Stimulated activated CD8-positive, alpha-beta memory T cell treated with anti-CD3 and anti-CD28 coated beads, Interleukin-15, amount 100 ng/mL, for 48 hours (primary cell): ENCODE results near the gene JADE1.

Experiments used
- DNase-seq, 2 donors: peaks; one replicate each; pipeline ENCODE4 v3.0.0-alpha.2; 2020; ENCODE audit warnings: low read depth in 2 of 2

Gene JADE1

DNA sequence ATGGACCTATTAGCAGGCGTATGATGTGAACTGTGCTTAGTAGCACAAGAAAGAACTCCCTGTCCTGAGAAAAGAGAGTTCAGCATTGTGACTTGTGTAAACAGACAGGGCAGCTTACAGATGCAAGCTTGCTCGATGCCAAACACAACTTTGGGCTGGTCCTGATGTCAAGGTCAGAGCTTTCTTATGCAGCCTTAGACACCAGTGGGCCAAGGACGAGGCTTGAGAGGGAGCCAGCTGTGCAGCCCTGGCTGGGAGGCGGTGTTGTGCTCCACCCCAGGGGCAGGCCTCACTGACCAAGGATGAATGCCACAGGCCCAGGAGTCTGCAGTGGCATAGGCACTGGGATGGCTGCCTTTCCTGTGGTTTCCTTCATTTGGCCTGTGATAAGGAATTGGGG is 35.4 kb downstream of the JADE1 start:
- DNase-seq: no peak

DNA sequence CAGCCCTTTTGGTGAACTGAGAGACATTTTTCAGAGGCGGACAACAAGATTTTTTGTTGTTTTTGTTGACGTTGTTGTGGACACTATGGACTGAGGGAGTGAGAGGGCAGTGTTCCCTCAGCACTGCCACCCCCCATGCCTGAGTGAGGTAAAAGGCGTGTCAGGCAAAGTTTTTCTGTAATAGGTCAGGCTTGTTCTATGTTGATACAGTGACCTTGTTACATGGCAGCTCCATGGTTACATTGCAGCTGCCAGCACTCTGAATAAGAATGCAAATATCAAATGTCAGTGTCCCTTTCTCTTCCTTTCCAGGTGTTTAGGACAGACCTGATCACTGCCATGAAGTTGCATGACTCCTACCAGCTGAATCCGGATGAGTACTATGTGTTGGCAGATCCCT is 36.6 kb downstream of the JADE1 start:
- DNase-seq: no peak

DNA sequence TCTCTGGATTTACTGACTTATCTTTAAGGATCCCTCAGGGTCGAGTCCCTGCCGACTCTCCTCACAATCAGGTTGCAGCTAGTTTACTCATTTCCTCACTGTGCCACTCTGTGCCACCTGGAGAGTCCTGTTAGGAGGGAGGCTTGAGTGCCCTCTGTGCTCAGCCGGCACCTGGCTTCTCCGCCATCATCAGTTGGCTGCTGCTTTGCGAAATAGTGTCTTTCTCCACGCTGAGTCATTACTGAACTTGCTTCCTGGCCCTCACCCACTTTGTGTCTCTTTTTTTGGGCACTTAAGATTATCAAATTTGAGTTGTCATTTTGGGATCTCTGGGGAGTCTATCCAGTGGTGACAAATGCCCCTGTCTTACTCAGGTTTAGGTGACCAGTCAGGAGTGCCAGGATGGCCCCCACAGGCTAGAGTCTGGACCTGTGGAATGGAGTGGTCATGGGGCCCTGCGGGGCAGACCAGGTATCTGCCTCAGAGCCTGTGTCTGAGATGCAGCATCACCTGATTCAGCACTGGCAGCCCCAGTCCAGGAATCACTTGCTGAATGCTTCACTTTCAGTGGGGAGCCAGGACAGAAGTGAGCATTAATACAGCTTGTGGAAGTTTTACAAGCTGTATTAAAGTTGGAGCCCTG is 37.7 kb downstream of the JADE1 start:
- DNase-seq: no peak

DNA sequence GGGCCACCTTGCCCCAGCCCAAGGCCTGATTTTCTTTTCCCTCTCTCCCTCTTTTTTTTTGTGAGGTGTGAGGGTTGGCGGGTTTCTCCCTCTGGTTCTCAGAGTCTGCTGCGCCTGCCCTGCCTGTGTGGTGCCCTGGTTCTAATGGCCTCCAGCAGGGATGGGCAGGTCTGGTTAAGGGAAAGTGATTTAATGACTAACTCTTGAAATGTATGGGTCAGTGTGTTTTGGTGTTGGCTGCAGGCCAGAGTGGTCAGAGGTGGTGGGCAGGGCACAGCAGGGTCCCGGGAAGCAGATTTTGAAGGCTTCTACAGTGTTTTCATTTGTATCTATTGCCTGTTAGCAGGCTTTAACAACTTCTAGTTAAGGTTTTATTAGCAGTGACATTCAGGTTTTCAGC is 39.0 kb downstream of the JADE1 start:
- no peak for DNase-seq

DNA sequence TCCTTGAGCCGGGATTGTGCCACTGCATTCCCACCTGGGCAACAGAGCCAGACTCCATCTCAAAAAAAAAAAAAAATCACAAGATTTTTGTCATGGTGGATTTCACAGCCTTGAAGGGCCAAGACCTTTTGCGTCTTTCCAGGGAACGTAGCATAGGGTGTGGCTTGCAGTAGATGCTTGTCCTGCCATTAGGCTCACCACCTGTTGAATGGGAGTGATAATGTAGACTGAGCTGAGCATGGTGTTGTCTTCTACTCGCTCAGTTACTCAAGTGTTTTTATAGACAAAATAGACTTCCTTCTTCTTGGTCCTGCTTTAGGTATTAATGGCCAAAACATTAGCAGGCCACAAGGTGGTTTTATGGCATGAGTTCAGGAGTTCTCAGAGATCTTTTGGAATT is 40.8 kb downstream of the JADE1 start:
- DNase-seq: no peak

DNA sequence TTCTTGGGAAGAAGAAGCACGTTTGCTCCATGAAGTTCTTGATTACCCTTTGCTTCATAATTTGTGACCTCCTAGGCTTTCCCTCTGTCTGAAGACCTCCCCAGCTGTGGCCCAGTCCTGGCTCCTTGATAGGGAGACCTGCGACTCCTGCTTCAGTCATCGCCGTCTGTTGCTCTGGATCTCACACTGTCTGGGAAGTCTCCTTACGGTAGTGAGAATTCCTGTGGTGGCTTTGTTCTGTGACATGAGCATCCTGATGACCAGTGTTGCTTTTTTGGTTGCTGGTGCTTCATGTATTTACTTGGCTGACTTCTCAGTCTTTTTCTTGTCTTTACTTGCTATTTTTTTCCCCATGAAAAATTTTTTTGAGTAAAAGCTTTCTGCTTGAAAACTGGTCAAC is 44.2 kb downstream of the JADE1 start:
- no peak for DNase-seq

DNA sequence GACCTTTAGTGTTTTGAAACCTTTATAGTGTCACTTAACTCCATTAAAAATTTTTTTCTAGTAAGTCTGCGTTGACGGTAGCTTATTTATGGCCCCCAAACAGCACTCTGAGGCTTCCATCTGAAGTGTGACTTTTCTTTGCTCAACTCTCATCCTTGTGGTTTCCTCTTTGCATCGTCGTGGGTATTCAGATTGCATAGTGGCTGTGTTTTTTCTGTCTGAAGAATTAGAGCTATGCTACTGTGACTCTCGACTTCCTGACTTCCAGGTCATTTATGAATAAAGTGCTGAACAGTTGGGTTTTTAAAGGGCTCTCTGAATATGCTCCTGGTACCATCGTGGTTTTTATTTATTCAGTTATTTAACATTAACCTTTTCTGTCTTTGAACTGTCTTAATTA is 44.9 kb downstream of the JADE1 start:
- DNase-seq: no peak

DNA sequence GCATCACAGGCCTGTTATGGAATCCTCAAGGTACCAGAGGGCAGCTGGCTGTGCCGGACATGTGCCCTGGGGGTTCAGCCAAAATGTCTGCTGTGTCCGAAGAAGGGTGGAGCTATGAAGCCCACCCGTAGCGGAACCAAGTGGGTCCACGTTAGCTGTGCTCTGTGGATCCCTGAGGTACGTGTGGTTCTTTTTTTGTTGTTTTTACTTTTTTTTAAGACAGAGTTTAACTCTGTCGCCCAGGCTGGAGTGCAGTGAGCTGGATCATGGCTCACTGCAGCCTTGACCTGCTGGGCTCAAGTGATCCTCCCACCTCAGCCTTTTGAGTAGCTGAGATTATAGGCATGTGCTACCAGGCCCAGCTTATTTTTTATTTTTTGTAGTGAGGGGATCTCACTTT is 46.1 kb downstream of the JADE1 start:
- DNase-seq: no peak

DNA sequence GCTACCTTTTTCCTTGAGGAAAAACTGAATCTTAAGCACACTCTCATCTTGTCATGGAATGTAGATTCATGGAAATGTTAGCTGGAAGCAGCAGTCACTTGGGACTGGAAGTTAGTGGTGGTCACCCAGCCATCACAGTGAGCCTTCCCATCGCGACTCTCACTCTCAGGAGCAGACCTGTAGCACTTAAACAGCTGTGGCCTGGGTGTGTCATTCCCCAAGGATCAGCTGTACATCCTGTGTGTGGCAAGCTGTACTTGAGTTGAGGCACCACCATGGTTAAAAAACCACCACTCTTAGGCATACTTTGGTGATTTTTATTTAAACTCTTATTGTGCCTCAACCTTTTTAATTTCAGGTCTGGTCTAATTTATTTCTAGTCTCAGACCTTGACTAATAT is 46.7 kb downstream of the JADE1 start:
- no peak for DNase-seq

DNA sequence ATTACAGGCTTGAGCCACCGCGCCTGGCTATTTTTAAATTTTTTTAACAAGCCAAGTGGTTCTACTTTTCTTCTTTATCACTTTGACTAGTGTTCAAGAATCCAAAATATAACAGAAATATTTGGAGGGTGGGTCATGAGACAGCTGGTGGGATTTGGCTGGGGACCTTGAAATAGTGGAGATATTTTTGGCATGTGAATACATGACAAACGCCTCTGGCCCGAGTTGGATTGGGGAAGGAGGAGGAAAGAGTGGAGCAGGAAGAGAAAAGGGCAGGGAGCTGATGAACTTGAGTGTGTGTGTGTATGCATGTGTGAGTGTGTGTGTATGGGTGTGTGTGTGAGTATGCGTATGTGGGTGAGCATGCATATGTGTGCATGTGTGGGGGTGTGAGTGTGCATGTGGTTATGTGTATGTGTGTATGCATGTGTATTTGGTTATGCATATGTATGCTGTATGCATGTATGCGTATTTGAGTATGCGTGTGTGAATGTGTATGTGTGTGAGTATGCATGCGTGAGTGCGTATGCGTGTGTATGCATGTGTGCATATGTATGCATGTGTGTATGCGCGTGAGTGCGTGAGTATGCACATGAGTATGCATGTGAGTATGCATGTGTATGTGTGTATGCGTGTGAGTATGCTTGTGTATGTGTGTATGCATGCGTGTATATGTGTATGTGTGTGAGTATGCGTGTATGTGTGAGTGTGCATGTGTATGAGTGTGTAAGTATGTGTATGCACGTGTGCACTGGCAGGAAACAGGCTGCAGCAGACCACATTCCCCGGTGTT is 49.6 kb downstream of the JADE1 start:
- no peak for DNase-seq

DNA sequence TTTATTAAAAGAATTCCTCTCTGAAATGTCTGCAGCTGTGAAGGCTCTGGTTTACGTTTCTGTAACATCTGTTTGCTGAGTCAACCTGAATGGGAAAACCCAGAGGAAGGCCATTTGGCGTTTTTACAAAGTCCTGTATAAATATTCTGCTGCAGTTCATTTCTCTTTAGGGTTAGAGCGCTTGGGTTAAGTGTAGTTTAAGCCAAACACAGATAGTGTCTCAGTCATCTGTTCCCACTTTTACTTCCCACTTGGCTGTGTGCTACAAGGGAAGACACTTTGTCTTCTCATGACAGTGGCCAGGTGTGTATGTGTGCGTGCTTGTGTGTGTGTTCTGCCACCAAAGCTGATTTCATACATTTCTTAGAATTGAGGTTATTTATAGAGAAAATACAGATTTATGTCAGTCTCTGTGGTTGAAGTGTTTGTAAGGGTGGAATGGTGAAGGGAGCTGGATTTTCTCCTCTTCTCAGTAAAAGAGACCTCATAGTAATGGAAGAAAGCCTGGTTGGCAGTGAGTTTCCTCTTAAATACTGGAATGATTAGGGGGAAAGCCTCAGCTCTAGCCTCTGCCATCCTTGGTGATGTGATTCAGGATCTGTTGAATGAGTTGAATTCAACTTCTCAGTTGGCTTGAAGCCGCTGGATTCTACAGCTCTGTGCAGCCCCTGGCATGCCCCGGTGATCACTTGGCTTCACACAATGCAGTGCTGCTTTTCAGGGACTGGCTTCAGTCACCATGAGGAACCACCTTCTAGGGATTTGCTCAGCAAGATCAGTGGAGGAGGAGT is 50.6 kb downstream of the JADE1 start:
- no peak for DNase-seq

DNA sequence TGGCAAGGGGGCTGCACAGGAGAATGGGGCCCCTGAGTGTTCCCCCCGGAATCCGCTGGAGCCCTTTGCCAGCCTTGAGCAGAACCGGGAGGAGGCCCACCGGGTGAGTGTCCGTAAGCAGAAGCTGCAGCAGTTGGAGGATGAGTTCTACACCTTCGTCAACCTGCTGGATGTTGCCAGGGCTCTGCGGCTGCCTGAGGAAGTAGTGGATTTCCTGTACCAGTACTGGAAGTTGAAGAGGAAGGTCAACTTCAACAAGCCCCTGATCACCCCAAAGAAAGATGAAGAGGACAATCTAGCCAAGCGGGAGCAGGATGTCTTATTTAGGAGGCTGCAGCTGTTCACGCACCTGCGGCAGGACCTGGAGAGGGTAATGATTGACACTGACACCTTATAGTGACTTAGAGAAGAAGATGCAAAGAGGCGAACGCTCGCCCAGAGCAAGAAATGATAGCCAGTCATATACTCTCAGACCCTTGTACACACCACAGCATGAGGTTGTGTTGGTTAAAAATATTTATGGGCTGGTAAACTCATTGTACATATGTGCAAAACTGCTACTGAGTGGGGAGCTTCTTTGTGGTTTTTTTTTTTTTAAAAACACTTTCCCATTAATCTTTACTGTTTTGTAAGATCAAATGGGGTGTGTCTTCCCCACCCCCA is 52.5 kb downstream of the JADE1 start:
- DNase-seq: no peak

DNA sequence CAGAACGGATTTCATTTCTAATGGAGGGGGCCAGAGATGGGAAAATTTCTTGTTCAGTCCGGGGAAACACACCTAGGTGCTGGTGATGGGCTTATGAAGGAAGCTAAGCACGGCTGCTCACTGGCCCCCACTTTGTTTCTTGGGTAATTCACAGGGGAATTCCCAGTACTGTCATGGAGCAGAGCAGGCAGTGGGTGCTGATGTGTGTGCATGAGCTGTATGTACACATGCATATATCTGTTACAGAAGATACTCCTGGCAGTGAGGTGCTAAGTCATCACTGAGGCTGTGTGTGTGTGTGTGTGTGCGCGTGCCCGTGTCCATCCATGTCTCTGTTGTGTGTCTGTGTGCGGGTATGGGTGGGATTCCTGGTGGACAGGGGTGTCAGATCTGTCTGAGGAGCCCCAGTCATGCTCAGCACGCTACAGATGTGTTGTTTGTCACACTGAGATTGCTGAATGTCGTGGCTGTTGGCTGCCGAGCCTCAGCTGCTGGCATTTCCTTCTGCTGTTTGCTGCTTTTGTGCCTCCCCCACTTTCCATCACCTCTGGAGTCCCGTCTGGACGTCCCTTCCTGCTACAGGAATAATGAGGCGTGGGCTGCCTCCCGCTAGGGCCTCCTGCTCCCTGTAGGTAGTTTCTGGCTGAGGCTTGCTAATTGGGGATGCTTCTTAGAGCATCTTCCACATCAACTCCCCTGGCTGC is 53.3 kb downstream of the JADE1 start:
- DNase-seq: peak; percentile 23 to 31

DNA sequence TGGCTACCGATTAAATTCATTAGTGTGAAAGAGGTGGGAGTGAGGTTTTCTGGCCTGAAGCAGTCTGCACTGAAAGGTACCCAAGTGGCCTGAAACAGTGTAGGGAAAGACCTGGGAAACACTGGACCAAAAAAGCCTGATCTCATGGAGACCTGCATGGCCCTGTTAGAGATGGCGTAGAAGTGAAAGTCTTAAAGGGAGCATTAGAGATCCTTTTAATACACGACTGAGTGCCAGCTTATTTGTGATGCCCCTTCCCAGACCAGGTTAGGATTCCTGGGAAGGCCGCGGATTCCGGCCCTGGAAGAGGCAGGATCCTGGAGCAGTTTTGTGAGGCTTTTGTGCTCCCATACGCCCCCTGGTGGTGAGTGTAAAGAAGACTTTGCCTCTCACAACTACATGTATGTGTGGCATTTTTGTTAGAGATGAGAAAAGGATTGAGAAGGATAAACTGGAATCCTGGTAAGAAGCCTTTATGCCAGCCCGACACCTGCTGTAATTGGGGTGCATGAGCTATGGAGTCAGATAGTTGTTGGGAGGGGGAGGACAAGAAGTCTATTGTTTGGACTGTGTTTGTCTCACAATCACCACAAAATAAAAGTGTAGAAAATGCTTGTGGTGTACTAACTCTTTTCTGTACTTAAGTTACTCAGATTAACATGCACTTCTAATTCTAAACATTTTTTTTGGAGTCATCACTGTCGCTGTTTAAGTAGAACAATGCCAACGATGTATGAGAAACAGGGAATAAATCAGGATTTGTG is 54.0 kb downstream of the JADE1 start:
- no peak for DNase-seq

DNA sequence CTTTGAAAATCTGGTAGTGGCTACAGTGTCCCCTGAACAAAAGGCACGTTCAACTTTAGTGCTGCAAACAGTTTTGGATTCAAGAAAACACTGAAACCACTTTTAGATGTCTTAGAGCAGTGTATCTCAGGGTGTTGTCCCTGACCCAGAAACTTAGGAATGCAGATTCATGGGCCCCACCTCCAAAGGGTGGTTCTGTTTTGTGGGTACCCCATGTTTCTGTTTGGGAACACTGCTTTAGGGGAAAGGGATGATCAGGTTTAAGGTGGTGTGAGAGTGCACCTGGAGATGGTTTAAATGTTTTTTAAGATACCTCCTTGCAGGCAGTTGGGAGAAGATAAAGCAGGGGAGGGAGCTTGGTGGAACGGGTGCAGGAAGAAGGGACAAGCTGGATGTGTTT is 55.6 kb downstream of the JADE1 start:
- no peak for DNase-seq

DNA sequence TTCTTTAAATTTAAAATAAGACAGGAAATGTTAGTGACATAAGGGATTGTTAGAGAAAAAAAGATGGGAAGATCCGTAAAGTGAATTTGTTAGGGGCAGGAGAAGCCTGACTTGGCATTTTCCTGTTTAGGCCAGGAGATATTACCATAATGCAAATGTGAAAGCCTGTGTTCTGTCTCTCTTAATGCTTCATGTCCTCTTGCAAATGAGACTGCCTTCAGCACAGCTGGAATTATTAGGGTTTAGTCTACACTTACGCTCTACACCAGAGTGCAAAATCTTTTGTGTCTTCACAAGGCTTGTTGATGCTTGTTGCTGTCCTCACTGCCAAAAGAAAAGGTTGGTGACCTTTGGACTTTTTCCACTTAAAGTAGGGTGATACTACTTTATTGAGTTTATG is 56.8 kb downstream of the JADE1 start:
- DNase-seq: no peak

DNA sequence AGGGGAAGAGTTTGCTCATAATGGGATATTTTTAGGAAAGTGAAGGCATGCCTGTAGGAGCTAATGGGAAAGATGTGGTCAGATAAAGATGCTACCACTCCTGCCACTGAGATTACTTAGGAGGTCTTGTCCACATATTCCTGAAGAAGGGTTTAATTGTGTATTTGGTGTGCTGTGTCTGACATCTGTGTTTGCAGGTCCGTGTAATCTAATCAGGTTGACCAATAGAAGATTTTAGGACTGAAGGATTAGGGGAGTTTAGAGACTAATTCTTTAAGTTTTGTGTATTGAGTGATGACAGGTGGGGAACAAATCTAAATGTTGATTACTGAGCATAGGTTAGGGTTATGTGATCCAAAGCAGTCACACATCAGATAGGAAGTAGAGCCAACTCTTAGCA is 57.2 kb downstream of the JADE1 start:
- DNase-seq: no peak

DNA sequence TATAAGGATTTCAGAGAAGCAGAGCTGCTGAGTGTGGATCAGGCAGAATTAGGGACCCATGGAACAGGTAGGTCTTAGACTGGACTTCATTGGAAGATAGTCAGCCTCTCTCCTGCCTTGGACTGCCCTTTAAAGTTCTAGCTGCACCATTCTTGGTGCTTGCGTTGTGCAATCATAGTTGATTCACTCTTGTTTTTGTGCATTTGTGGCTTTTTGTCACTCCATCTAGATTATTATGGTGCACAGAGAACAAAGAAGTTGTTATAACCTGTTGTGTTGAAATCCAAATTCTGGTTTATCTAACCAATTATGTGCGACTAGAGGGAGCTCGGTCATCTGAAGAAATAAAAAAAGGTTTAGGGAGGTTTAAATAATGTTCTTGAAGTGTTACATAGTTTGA is 59.3 kb downstream of the JADE1 start:
- no peak for DNase-seq

DNA sequence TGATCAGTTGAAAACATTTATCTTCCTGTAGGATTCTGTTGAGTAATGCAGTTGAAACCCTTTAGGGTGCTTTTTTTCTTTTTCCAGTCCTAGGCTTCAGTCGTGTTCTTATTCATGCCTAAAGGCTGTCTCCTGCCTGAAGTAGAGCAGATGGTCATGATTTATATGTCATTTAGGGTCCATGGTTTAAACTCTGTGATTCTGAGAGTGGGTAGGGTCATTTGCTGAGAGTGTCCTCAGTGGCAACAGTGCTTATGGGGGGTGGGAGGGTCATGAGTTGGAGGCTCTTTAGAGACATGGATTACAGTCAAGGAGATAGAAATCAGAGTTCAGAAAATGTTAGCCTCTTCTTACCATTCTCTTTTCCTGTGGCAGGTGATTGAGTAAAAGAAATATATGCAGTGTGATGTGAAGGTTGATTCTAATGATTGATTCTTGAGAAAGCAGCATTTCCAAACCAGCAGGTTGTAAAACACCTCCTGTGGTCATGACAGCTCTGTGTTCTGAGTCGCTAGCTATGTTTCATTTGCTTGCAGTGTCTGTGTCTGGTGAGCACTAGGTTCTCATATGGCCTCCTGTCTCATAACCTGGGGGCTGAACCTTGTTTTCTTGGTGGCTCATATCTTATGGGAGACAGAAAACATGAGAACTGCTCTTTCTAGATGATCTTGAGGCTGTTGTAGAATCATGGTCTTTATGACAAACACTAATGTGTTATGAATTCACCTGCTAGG is 60.4 kb downstream of the JADE1 start:
- DNase-seq: no peak

DNA sequence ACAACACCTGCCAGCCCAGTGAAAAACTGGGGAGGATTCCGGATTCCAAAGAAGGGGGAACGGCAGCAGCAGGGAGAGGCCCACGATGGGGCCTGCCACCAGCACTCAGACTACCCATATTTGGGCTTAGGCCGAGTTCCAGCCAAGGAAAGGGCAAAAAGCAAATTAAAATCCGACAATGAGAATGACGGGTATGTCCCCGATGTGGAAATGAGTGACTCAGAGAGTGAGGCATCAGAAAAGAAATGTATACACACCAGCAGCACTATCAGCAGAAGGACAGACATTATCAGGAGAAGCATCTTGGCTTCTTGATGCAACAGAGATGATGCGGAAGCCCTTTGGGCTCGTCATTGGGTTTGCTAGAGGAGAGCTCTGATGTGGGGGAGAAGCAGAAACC is 62.4 kb downstream of the JADE1 start:
- no peak for DNase-seq
